ENCODE data around the gene ELFN2. TPM values are rescaled to one million over a fixed set of nuclear protein-coding genes. Genes with fewer than 3 reads are reported as not detected.

ELFN2 gene
- total RNA-seq, 4 donors from 2014 or later, result under 0.01 TPM; not detected in 2

GRCh38 chr22:37362621-37363020 lies 64.7 kb downstream of the ELFN2 start:
- in situ Hi-C loops (cut with MboI; ENCODE audit: low pct_ligation_motif_present in 1 of 4, low pct_unique_long_range_greater_than_20kb in 1 of 4, low sequenced_read_pairs in 3 of 4), result no loop called here
- Histone ChIP-seq H3K4me3 (no peak overlapping the region), H3K27ac (no peak overlapping the region), H3K9me3 (no peaks in the 10 kb centered on the region), H3K36me3 (no peaks in the 10 kb centered on the region), H3K27me3 (no peaks in the 10 kb centered on the region), H3K4me1 (no peaks in the 10 kb centered on the region)
- no peak for DNase-seq
- 75% methylated on average over 3 of the region's 3 CpGs; no CpG with 5 or more reads in 1 of the 2 donors for WGBS, 2 donors (ENCODE audit: low coverage in 1 of 2)
- TF ChIP-seq POLR2AphosphoS5 (IDR thresholded peaks at IDR 0.05), result no peak
- intact Hi-C loops (cut with DNase I; ENCODE audit: low total_unique reads), result no loop called here

GRCh38 chr22:37358917-37359316 lies 68.4 kb downstream of the ELFN2 start:
- WGBS, 2 donors (ENCODE audit: low coverage in 1 of 2), result 79% methylated on average over 8 of the region's 8 CpGs; no CpG with 5 or more reads in 1 of the 2 donors
- Histone ChIP-seq H3K4me3 (no peak overlapping the region), H3K36me3 (no peaks in the 10 kb centered on the region), H3K27ac (no peak overlapping the region), H3K9me3 (no peaks in the 10 kb centered on the region), H3K27me3 (peaks cover 10% of the 10 kb centered on the region), H3K4me1 (no peaks in the 10 kb centered on the region)
- no peak for DNase-seq
- in situ Hi-C loops (cut with MboI; ENCODE audit: low pct_ligation_motif_present in 1 of 4, low pct_unique_long_range_greater_than_20kb in 1 of 4, low sequenced_read_pairs in 3 of 4), result no loop called here
- TF ChIP-seq, protein P1, sequence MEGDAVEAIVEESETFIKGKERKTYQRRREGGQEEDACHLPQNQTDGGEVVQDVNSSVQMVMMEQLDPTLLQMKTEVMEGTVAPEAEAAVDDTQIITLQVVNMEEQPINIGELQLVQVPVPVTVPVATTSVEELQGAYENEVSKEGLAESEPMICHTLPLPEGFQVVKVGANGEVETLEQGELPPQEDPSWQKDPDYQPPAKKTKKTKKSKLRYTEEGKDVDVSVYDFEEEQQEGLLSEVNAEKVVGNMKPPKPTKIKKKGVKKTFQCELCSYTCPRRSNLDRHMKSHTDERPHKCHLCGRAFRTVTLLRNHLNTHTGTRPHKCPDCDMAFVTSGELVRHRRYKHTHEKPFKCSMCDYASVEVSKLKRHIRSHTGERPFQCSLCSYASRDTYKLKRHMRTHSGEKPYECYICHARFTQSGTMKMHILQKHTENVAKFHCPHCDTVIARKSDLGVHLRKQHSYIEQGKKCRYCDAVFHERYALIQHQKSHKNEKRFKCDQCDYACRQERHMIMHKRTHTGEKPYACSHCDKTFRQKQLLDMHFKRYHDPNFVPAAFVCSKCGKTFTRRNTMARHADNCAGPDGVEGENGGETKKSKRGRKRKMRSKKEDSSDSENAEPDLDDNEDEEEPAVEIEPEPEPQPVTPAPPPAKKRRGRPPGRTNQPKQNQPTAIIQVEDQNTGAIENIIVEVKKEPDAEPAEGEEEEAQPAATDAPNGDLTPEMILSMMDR (IDR thresholded peaks at IDR 0.05), result no peak
- no peak for TF ChIP-seq EP300 (IDR thresholded peaks at IDR 0.05; ENCODE audit: low read depth)
- no peak for TF ChIP-seq POLR2A (IDR thresholded peaks at IDR 0.05)
- TF ChIP-seq POLR2AphosphoS5 (IDR thresholded peaks at IDR 0.05), result no peak
- intact Hi-C loops (cut with DNase I; ENCODE audit: low total_unique reads), result no loop called here

DNA sequence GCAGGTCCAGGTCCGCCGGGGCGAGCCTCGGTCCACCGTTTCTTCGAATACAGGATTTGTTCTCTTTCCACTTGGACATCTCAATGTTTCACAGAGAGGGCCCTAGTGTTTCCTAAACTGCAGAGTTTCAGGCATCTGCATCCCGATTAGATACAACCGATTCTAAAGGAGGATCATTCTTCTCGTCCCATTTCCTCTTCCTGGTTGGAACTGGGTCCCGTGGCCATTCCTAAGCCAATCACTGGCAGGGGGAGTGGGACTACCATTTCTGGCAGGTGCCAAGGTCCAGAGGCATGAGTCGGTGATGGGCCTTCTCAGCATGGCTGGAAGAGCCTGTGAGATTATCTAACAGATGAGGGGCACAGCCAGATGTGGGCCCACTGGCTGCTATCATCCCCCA lies 68.9 kb downstream of the ELFN2 start:
- TF ChIP-seq POLR2AphosphoS5 (IDR thresholded peaks at IDR 0.05), result no peak
- no peak for TF ChIP-seq EP300 (IDR thresholded peaks at IDR 0.05; ENCODE audit: low read depth)
- no peak for TF ChIP-seq POLR2A (IDR thresholded peaks at IDR 0.05)
- TF ChIP-seq, protein P1 (IDR thresholded peaks at IDR 0.05), result no peak
- 80 to 89% methylated on average over 1 to 11 of the region's 11 CpGs for WGBS, 2 donors (ENCODE audit: low coverage in 1 of 2)
- in situ Hi-C loops (cut with MboI; ENCODE audit: low pct_ligation_motif_present in 1 of 4, low pct_unique_long_range_greater_than_20kb in 1 of 4, low sequenced_read_pairs in 3 of 4), result no loop called here

GRCh38 chr22:37357446-37358075 lies 69.7 kb downstream of the ELFN2 start:
- no peak overlapping the region for H3K27ac ChIP-seq
- DNase-seq, result no peak
- H3K27me3 ChIP-seq, result peaks cover 10% of the 10 kb centered on the region
- H3K4me1 ChIP-seq, result no peaks in the 10 kb centered on the region
- no peak overlapping the region for H3K4me3 ChIP-seq
- no peaks in the 10 kb centered on the region for H3K36me3 ChIP-seq
- in situ Hi-C loops (cut with MboI; ENCODE audit: low pct_ligation_motif_present in 1 of 4, low pct_unique_long_range_greater_than_20kb in 1 of 4, low sequenced_read_pairs in 3 of 4) (no loop called here), intact Hi-C loops (cut with DNase I; ENCODE audit: low total_unique reads) (no loop called here)
- 69 to 86% methylated on average over 3 to 10 of the region's 10 CpGs for WGBS, 2 donors (ENCODE audit: low coverage in 1 of 2)
- TF ChIP-seq, protein P1 (IDR thresholded peaks at IDR 0.05), result no peak
- TF ChIP-seq POLR2A (IDR thresholded peaks at IDR 0.05) (no peak), POLR2AphosphoS5 (IDR thresholded peaks at IDR 0.05) (no peak), EP300 (IDR thresholded peaks at IDR 0.05; ENCODE audit: low read depth) (no peak)
- no peaks in the 10 kb centered on the region for H3K9me3 ChIP-seq

More for the DNA sequence above, 68.9 kb downstream of the ELFN2 start:
- Histone ChIP-seq H3K27me3 (peaks cover 10% of the 10 kb centered on the region), H3K36me3 (no peaks in the 10 kb centered on the region), H3K4me1 (no peaks in the 10 kb centered on the region), H3K27ac (no peak overlapping the region), H3K9me3 (no peaks in the 10 kb centered on the region), H3K4me3 (no peak overlapping the region)
- no peak for DNase-seq
- intact Hi-C loops (cut with DNase I; ENCODE audit: low total_unique reads), result no loop called here

DNA sequence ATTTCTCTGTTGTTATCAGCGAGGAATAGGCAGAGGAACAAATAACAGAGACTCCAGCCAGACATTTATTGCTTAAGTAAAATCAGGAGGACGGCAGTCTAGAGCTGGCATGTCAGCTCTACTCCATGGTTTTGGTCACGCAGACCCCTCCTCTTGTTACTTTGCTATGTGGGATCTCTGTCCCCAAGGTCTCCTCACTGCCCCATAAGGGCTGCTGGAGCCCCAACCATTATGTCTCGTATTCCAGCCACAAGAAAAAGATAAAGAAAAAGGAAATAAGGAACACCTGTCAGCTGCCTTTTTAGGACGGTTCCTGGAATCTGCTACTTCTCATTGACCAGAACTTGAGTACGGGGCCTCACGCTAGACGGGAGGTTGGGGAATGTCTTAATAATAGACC lies 70.4 kb downstream of the ELFN2 start:
- no peak for DNase-seq
- 61 to 71% methylated on average over 7 to 8 of the region's 8 CpGs for WGBS, 2 donors (ENCODE audit: low coverage in 1 of 2)
- Histone ChIP-seq H3K4me3 (no peak overlapping the region), H3K4me1 (no peaks in the 10 kb centered on the region), H3K27ac (no peak overlapping the region), H3K27me3 (peaks cover 10% of the 10 kb centered on the region), H3K36me3 (no peaks in the 10 kb centered on the region), H3K9me3 (no peaks in the 10 kb centered on the region)
- TF ChIP-seq POLR2AphosphoS5 (IDR thresholded peaks at IDR 0.05) (no peak), EP300 (IDR thresholded peaks at IDR 0.05; ENCODE audit: low read depth) (no peak), POLR2A (IDR thresholded peaks at IDR 0.05) (no peak)
- TF ChIP-seq, protein P1 (IDR thresholded peaks at IDR 0.05), result no peak
- intact Hi-C loops (cut with DNase I; ENCODE audit: low total_unique reads), result no loop called here
- in situ Hi-C loops (cut with MboI; ENCODE audit: low pct_ligation_motif_present in 1 of 4, low pct_unique_long_range_greater_than_20kb in 1 of 4, low sequenced_read_pairs in 3 of 4), result no loop called here

All from transverse colon (tissue), 4 donors.